ENCODE measurements around the gene MAOB.
"Not testable (repeated sequence)": the region's sequence is repeated elsewhere in the genome, so short reads cannot be mapped to it uniquely, and the experiment has no call there.

MAOB gene

GRCh38 chrX:43882294-43882681, at the start of gene MAOB:
Gene MAOB, minus strand, starts transcription at chrX:43882450. Its CDS starts 151 bp downstream, at chrX:43882299.
- DNase-seq: no peak

GRCh38 chrX:43922032-43922431, 39.8 kb upstream of the MAOB start:
- not testable (repeated sequence) for DNase-seq

DNA sequence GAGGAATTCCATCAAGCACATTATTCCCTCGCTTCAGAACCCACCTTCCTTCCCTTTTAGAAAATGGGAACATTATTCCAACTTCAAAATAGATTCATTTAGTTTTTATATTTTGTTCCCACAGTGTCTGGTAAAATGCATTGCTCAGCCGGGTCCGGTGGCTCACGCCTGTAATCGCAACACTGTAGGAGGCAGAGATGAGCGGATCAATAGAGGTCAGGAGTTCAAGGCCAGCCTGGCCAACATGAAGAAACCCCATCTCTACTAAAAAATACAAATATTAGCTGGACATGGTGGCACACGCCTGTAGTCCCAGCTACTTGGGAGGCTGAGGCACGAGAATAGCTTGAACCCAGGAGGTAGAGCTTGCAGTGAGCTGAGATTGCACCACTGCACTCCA, 28.5 kb upstream of the MAOB start:
- DNase-seq: not testable (repeated sequence)

GRCh38 chrX:43910012-43910411, 27.8 kb upstream of the MAOB start:
- no peak for DNase-seq

DNA sequence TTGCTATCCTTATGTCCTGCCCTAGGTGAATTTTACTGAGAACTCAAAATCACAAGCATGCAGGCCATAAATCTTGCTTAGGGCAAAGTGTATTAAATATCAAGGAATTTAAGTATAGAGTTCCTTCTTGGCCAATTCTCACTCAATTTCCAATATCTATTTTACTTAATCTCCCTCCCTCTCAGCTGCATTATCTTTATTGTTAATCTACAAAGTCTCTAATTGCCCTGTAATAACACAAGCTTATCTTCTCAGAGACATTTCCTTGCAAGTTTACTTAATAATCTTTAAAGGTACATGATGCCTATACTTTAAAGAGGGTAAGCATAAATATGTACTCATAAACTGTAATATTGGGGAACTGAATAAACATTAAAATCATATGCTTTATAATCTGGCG, 26.9 kb upstream of the MAOB start:
- no peak for DNase-seq

DNA sequence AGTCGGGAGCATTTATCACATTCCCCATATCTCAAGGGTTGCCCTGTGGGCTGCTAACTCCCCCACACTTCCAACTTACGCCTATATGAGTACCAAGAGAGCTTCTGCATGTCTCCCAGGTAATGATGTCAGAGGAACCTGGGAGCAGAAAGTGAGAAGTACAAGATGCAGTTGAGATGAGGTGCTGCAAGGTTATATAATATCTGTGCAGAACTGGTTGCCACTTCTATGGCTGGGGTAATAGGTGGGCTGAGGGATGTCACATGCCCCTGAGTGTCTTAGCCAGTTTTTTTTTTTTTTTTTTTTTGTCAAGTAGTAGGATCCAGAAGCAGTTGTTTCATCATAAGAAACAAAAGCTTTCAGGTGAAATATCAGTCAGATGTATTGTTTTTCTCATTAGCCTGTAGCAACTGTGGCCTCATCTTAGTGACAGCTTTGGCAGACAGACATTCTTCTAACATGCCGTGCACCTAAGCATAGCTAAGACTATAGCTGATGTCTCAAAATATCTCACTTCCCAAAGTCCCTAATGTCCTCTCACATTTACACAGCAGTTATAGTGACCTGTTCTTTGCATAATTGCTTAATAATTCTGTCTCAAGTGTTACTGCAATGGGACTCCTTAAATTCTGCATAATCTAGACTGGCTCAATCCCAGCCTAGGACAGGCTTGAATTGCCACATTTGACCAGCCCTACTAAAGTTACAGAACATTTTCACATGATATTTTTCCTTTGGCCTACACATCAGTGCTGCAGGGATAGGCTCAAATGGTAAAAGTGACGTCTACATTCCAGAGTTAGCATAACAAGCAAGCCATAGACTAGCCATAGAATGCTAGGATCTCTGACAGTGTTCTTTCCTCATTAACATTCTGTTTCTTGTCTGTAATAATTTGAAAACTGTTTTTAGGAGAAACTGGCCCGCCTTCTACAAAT, 17.9 kb upstream of the MAOB start:
- no peak for DNase-seq

DNA sequence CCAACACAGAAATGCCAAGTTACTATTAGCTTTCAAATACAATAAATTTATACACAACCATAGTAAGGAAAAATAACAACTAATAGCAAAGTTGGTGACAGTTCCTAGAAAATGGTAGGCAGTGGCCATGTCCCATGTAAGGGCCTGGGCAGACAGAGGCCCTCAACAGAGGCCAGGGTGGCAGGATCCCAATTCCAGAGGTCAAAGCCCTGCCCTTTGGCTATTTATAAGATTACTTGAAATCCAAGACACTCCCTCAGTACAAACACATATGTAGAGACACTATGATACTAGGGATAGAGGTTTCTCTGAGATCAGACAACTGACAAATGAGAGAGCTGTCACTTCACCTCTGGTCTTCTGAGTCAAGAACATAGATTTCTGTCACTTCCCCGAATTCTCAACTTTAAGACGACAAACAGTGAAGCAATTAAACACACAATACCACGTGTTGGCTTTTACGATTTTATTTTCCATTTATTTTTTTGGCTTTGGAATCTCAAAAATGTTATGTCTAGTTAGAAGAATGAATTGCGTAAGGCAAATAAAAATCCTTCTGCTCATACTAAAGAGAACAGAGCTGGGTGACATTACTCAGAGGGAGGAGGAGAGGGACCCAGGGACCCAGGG, 16.3 kb upstream of the MAOB start:
- no peak for DNase-seq

GRCh38 chrX:43897290-43897689, 15.0 kb upstream of the MAOB start:
- DNase-seq: no peak

DNA sequence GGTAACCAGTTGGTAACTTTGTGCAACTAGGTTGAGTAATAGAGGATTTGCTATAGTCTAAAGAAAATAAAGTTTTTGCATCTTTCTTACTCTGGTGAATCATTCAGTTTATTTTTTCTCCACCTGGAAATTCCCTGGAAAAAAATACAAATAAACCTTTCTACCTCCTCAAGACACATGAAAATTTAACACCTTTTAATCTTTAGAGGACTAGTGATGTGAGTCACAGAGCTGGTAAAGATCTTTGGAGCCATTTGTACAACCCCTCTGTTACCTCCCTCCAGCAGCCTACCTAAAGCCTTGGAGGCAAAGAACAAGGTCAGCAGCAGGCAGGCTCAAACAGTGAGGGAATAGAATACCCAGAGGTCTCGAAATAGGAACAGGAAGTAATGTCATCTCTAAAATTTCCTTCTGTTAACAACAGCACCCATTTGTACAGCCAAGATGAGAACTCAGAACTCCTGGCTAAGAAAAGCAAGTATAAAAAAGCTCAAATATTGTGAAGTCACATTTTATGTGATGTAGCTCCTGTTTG, 10.2 kb upstream of the MAOB start:
- no peak for DNase-seq

GRCh38 chrX:43885617-43886016, 3.4 kb upstream of the MAOB start:
- no peak for DNase-seq

- no peak for DNase-seq
Observed at GRCh38 chrX:43881410-43882293, 598 bp downstream of the MAOB start.

GRCh38 chrX:43880425-43880824, 1.8 kb downstream of the MAOB start:
- no peak for DNase-seq

GRCh38 chrX:43878906-43879526, 3.2 kb downstream of the MAOB start:
- DNase-seq: no peak

- DNase-seq: no peak
Observed at GRCh38 chrX:43876680-43877079, 5.6 kb downstream of the MAOB start.

DNA sequence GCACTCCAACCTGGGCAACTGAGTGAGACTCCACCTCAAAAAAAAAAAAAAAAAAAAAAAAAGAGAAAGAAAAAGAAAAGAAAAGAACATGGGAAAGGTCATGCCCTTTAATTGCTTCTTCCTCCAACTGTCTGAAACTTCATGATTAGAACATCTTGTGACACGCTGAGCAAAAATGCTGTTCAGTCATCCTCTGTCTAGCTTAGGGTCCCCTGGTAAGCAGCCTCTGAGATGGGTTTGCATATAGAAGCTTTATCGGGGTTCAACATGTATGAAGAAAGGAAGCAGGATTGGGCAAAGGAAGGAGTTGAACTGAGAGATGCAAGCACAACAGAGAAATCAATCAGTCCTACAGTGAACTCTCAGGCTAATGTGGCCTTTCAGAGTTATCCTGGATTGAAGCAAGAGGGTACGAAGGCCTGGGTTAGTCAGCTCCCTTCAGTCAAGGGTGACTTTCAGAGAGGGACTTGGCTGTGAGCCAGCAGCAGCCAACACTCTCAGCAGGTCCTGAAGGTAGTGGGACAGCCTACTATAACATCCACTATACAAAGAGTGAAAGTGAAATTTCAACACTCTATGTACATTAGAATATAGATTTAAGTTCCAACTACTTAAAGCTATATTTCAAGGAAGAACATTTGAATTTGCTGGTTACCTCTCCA, 11.4 kb downstream of the MAOB start:
- no peak for DNase-seq

DNA sequence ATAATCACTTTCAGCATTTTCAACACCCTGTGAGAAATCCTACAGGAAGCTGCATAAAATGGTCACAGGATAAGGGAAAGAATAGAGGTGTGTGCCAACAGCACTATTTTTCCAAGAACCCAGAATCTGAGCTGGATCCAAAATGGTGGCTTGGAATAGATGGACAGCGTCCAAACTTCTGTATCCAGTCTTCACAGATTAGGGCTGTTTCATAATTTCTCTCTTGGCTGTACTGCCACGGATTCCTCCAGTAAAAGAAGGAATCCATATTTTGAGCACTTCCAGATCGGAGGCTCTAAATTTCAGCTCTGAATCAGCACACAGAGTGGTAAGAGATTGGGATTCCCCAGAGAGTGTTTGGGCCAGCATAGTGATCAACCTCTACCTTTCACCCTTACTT, 12.2 kb downstream of the MAOB start:
- no peak for DNase-seq

- DNase-seq: no peak
Observed at GRCh38 chrX:43868791-43869190, 13.5 kb downstream of the MAOB start.

DNA sequence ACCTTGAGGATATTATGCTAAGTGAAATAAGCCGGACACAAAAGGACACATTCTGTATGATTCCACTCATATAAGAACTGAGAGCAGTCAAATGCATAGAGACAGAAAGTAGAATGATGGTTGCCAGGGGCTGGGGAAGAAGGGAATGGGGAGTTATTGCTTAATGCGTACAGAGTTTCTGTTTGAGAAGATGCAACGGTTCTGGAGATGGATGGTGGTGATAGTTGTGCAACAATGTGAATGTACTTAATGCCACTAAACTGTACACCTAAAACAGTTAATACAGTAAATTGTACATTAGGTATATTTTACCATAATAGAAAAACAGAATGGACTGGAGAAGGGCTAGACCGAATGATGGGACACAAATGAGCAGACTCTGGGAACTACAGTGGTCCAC, 15.8 kb downstream of the MAOB start:
- DNase-seq: no peak

DNA sequence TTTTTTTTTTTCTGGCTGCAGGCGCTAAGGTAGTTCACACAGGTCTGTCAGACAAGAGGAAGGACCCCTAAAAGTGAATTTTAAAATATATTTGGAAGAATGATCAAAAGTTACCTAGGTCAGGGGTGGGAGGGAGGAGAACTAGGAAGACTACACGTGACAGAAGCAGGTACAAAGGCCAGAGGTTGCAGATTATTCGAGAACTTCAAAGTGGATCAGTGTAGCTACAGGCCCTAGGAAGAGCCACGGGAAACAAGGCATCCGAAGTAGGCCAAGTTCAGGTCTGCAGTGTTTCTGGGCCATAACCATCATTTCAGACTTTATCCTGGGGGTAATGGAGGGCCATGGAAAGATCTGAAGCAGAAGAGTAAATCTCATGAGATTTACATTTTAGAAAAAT, 16.5 kb downstream of the MAOB start:
- no peak for DNase-seq

GRCh38 chrX:43862434-43862833, 19.8 kb downstream of the MAOB start:
- DNase-seq: no peak

DNA sequence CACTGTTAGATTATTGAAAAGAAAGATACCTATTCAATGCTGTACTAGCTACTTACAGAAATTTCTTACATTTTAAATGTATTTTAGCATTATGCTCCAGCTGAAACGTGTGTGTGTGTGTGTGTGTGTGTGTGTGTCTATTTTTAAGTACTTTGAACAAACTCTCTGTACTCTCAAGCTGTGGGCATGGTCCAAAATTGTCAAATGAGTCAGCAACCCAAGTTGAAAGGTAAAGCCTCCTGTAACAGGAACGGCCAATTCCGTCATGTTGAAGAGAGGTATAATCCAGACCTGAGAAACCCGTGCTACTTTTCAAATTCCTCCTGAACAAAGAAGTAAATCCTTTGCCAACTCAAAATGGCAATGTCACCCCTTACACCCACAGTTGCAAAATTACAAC, 20.5 kb downstream of the MAOB start:
- DNase-seq: no peak

Measured in activated CD4-positive, alpha-beta T cell treated with anti-CD3 and anti-CD28 coated beads, Interleukin-2, amount 50 U/mL, for 16 hours (primary cell).